Stimulated activated effector memory CD8-positive, alpha-beta T cell treated with anti-CD3 and anti-CD28 coated beads, Interleukin-12 subunit alpha, Interleukin-12 subunit beta, amount 100 ng/mL, for 72 hours (primary cell): ENCODE data around the gene SH3BP2.

Experiments
- ATAC-seq: fragments of 150-1000 bp; cut with Tn5 transposase; 2 replicates; pipeline ENCODE4 v1.10.0; 2021
- DNase-seq, 2 donors: peaks; one replicate each; pipeline ENCODE4 v3.0.0; 2021 to 2022; ENCODE audit warnings: low spot score in 2 of 2
- H3K27ac Mint-ChIP-seq: one replicate; pipeline ENCODE4 v1.8.0; 2022; ENCODE audit warnings: mild to moderate bottlenecking, mixed read lengths
- H3K36me3 Mint-ChIP-seq: one replicate; pipeline ENCODE4 v1.8.0; 2022; ENCODE audit warnings: mild to moderate bottlenecking, mixed read lengths
- H3K4me1 Mint-ChIP-seq: one replicate; pipeline ENCODE4 v1.8.0; 2022; ENCODE audit warnings: mixed read lengths
- H3K4me3 Mint-ChIP-seq: one replicate; pipeline ENCODE4 v1.8.0; 2022; ENCODE audit warnings: mild to moderate bottlenecking, mixed read lengths
- H3K9me3 Mint-ChIP-seq: one replicate; pipeline ENCODE4 v1.8.0; 2022; ENCODE audit warnings: mixed read lengths

SH3BP2 gene

GRCh38 chr4:2786152-2786671 is 6.7 kb upstream of the SH3BP2 start:
- DNase-seq (peak; percentile 23 to 65), ATAC-seq (peak; percentile 70)
- Mint-ChIP-seq H3K4me3 (peak overlapping the region; percentile 60), H3K27ac (peak overlapping the region; percentile 97), H3K4me1 (peaks cover 48% of the 10 kb centered on the region), H3K9me3 (peaks cover 5% of the 10 kb centered on the region), H3K36me3 (peaks cover 6% of the 10 kb centered on the region)

- H3K9me3 Mint-ChIP-seq = peaks cover 5% of the 10 kb centered on the region
- H3K27ac Mint-ChIP-seq = peak overlapping the region; percentile 97
- DNase-seq (peak in 1 of 2 donors; percentile 10), ATAC-seq (peak; percentile 0)
- H3K36me3 Mint-ChIP-seq = peaks cover 6% of the 10 kb centered on the region
- peaks cover 54% of the 10 kb centered on the region for H3K4me1 Mint-ChIP-seq
- H3K4me3 Mint-ChIP-seq = peak overlapping the region; percentile 60
Observed at GRCh38 chr4:2786794-2787229, 6.1 kb upstream of the SH3BP2 start.

DNA sequence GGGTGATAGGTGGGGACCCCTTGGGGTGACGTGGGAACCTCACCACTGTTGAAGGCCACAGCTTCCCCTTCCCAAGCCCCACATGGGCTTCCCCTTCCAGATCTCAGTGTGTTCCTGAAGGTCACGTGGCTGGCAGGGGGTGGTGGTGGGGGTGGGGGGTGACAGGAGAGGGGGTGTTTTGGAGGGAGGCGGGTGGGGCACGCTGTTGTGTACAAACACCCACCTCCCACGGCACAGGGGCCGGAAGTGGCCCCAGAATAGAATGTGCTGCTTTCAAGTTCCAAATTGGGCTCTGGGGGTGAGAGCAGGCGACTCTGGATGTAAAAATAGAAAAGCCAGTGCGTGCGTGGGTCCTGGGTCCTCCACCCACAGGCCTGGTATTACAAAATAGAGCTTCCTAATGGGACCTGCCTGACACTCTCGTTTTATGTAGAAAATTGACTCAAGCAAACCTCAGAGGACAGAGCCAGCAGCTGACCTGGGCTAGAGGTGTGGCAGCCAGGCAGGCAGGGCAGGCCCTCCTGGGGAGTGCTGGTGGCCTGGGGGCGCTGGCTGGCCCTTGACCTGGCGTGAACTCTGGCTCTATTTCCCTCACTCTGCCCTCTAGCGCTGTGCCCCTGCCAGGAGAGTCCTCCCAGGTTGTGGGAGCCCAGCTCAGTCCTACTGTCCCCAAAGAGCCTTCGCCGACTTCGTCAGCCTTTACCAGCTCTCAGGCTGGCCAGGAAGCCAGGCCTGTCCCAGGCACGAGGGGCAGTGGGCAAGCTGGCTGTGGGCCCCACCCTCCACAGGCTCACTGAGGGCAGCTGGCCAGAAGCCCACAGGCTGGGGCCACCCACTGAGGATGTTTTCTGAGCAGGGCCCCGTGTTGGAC is 5.4 kb upstream of the SH3BP2 start:
- Mint-ChIP-seq H3K4me3 (peak overlapping the region; percentile 60), H3K27ac (peak overlapping the region; percentile 97), H3K9me3 (peaks cover 5% of the 10 kb centered on the region), H3K36me3 (peaks cover 6% of the 10 kb centered on the region), H3K4me1 (peaks cover 58% of the 10 kb centered on the region)
- ATAC-seq (peak; percentile 71), DNase-seq (peak; percentile 17 to 73)

GRCh38 chr4:2788101-2788500 is 4.8 kb upstream of the SH3BP2 start:
- Mint-ChIP-seq H3K4me1 (peaks cover 58% of the 10 kb centered on the region), H3K27ac (peak overlapping the region; percentile 97), H3K9me3 (peaks cover 5% of the 10 kb centered on the region), H3K36me3 (peaks cover 6% of the 10 kb centered on the region), H3K4me3 (peak overlapping the region; percentile 60)
- DNase-seq (no peak), ATAC-seq (no peak)

- DNase-seq = peak in 1 of 2 donors; percentile 3
- Mint-ChIP-seq H3K36me3 (peaks cover 6% of the 10 kb centered on the region), H3K27ac (peak overlapping the region; percentile 97), H3K9me3 (peaks cover 4% of the 10 kb centered on the region), H3K4me1 (peaks cover 60% of the 10 kb centered on the region), H3K4me3 (peak overlapping the region; percentile 60)
- ATAC-seq = no peak
Observed at GRCh38 chr4:2788532-2789103, 4.3 kb upstream of the SH3BP2 start.

DNA sequence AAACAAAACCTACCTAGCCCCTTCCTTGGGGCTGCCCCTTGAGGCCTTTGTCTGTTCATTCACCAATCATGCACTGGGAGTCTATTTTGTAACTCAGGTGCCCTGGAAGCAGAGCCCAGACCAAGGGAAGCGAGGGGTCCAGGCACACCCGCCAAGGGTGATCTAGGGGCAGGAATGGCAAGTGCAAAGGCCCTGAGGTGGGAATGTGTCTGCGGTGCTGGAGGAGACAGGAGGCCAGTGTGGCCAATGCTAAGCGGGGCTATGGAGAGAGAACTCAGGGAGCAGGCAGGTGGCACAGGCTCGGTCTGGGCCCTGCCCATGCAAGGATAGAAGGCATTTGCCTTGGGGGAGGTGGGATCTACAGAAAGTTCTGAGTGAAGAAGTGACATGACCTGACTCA is 3.5 kb upstream of the SH3BP2 start:
- H3K4me1 Mint-ChIP-seq = peaks cover 62% of the 10 kb centered on the region
- no peak overlapping the region for H3K4me3 Mint-ChIP-seq
- peaks cover 13% of the 10 kb centered on the region for H3K36me3 Mint-ChIP-seq
- DNase-seq (no peak), ATAC-seq (no peak)
- no peaks in the 10 kb centered on the region for H3K9me3 Mint-ChIP-seq
- H3K27ac Mint-ChIP-seq = peak overlapping the region; percentile 97

- no peak for ATAC-seq
- peak in 1 of 2 donors; percentile 2 for DNase-seq
- H3K9me3 Mint-ChIP-seq = no peaks in the 10 kb centered on the region
- no peak overlapping the region for H3K4me3 Mint-ChIP-seq
- H3K36me3 Mint-ChIP-seq = peaks cover 13% of the 10 kb centered on the region
- H3K27ac Mint-ChIP-seq = peak overlapping the region; percentile 97
- H3K4me1 Mint-ChIP-seq = peaks cover 68% of the 10 kb centered on the region
Observed at GRCh38 chr4:2789793-2790582, 2.9 kb upstream of the SH3BP2 start.

GRCh38 chr4:2790583-2791517 is 2.0 kb upstream of the SH3BP2 start:
- DNase-seq (peak; percentile 3 to 50), ATAC-seq (no peak)
- peaks cover 13% of the 10 kb centered on the region for H3K36me3 Mint-ChIP-seq
- peaks cover 73% of the 10 kb centered on the region for H3K4me1 Mint-ChIP-seq
- peak overlapping the region; percentile 71 for H3K27ac Mint-ChIP-seq
- no peak overlapping the region for H3K4me3 Mint-ChIP-seq
- H3K9me3 Mint-ChIP-seq = no peaks in the 10 kb centered on the region

- no peaks in the 10 kb centered on the region for H3K9me3 Mint-ChIP-seq
- peak overlapping the region; percentile 30 for H3K4me3 Mint-ChIP-seq
- peak overlapping the region; percentile 71 for H3K27ac Mint-ChIP-seq
- ATAC-seq = no peak
- H3K4me1 Mint-ChIP-seq = peaks cover 64% of the 10 kb centered on the region
- peak; percentile 2 to 50 for DNase-seq
- peaks cover 13% of the 10 kb centered on the region for H3K36me3 Mint-ChIP-seq
Observed at GRCh38 chr4:2791518-2792395, 1.1 kb upstream of the SH3BP2 start.

DNA sequence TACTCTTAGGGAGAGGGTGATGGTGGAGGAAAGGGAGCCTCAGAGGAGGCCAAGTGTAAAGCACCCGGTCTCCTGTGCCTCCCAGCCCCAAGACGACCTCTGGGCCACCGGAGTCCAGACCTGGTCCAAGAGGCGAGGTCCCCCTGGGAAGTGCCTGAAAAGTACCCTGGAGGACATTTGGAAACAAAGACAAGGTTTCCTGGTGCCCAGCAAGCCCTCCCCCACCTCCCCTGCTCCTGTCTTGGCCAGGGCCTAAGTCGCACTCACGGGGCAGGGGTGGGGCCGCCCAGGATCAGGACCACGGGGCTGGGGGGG is 532 bp upstream of the SH3BP2 start:
- H3K4me1 Mint-ChIP-seq = peaks cover 59% of the 10 kb centered on the region
- peak overlapping the region; percentile 30 for H3K4me3 Mint-ChIP-seq
- peak overlapping the region; percentile 71 for H3K27ac Mint-ChIP-seq
- H3K36me3 Mint-ChIP-seq = peaks cover 11% of the 10 kb centered on the region
- no peak for DNase-seq
- no peak for ATAC-seq
- H3K9me3 Mint-ChIP-seq = no peaks in the 10 kb centered on the region

DNA sequence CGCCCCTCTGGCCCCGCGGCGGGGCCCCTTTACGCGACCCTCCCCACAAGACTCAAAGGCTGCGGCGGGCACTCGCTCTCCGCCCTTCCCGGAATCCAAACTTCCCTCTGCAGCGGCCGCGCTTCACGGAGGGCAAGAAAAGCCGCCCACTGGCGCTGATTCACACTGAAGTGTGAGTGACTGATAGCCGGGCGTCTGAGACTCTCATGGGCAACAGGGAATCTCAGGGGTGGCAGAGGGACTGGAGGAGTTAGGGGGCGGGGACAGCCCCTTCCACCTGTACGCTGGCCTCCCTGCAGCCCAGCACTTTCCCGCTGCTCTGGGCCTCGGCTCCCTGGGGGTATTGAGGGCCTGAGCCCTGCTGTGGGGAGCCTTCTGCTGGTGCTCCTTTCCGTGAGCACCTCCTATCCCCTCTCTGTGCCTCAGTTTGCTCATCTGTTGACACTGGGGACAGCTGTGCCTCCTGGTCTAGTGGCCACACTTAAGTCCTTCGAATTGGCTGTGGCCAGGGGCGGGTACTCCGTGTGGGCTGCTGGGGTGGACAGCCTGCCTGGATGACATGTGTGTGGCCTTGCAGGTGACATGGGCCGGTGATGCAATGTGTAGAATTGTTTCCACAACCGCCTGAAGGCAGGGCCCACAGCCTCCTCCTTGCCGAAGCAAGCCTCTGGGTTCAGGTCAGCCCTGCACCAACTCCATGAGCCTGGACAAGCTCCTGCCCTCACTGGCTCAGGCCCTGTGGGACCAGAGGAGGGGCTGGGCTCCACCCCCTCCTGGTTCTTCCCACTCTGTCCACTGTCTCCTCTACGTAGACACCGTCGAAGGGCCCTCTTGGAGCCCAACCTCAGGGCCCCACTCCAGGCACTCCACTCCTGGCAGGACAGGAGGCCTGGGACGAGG is 951 bp downstream of the SH3BP2 start:
- Mint-ChIP-seq H3K36me3 (peaks cover 7% of the 10 kb centered on the region), H3K4me1 (peaks cover 61% of the 10 kb centered on the region), H3K27ac (peak overlapping the region; percentile 88), H3K4me3 (peak overlapping the region; percentile 80), H3K9me3 (no peaks in the 10 kb centered on the region)
- ATAC-seq (peak; percentile 57), DNase-seq (peak; percentile 40 to 73)

- H3K9me3 Mint-ChIP-seq = no peaks in the 10 kb centered on the region
- peak overlapping the region; percentile 80 for H3K4me3 Mint-ChIP-seq
- peak overlapping the region; percentile 88 for H3K27ac Mint-ChIP-seq
- ATAC-seq = no peak
- peaks cover 60% of the 10 kb centered on the region for H3K4me1 Mint-ChIP-seq
- peak; percentile 3 to 53 for DNase-seq
- H3K36me3 Mint-ChIP-seq = peaks cover 13% of the 10 kb centered on the region
Observed at GRCh38 chr4:2794486-2795299, 1.8 kb downstream of the SH3BP2 start.
